Neural cell (in vitro differentiated cells): ENCODE data around the gene EXOC3L2.

Experiments used
- CTCF ChIP-seq: fragments of 450-650 bp; IDR thresholded peaks from 2 replicates; pipeline ENCODE4 v1.5.1; 2014; ENCODE audit warnings: antibody characterized with exemption, mild to moderate bottlenecking, moderate library complexity; ENCODE audit not compliant: poor library complexity, severe bottlenecking
- EP300 ChIP-seq: fragments of 450-650 bp; conservative IDR thresholded peaks from 2 replicates; pipeline ENCODE4 v1.6.1; 2014; ENCODE audit warnings: antibody characterized with exemption, mild to moderate bottlenecking, moderate library complexity; ENCODE audit not compliant: poor library complexity, severe bottlenecking
- EZH2 ChIP-seq: fragments of 200-600, 300-800 bp; shearing (Covaris generic), sonication (generic); IDR thresholded peaks from 2 replicates; pipeline ENCODE4 v1.6.1; 2014; ENCODE audit warnings: antibody characterized with exemption, low read length, borderline replicate concordance, mild to moderate bottlenecking; ENCODE audit not compliant: insufficient read depth, poor library complexity, severe bottlenecking
- MXI1 ChIP-seq: fragments of 450-650 bp; conservative IDR thresholded peaks from 2 replicates; pipeline ENCODE4 v1.6.1; 2014; ENCODE audit warnings: antibody characterized with exemption, mild to moderate bottlenecking; ENCODE audit not compliant: poor library complexity, severe bottlenecking
- POLR2AphosphoS5 ChIP-seq: IDR thresholded peaks from 2 replicates; pipeline ENCODE4 v1.6.1; 2012
- REST ChIP-seq: IDR thresholded peaks from 2 replicates; pipeline ENCODE4 v1.6.1; 2012; ENCODE audit warnings: borderline replicate concordance
- SMC3 ChIP-seq: fragments of 450-650 bp; conservative IDR thresholded peaks from 2 replicates; pipeline ENCODE4 v1.6.1; 2014; ENCODE audit warnings: antibody characterized with exemption, mild to moderate bottlenecking, moderate library complexity; ENCODE audit not compliant: poor library complexity

- no peak for TF ChIP-seq POLR2AphosphoS5
- TF ChIP-seq CTCF: peak; percentile 71
- peak; percentile 75 for TF ChIP-seq SMC3
- no peak for TF ChIP-seq MXI1
- no peak for TF ChIP-seq EZH2
- TF ChIP-seq REST: no peak
- no peak for TF ChIP-seq EP300
These were observed 57.6 kb downstream of the EXOC3L2 start for GRCh38 chr19:45187421-45188100.
